HEK293T (cell line): ENCODE data around the gene CASKIN1.

Experiments used
- ARNT ChIP-seq: fragments of 450-650 bp; IDR thresholded peaks from 2 replicates; pipeline ENCODE4 v1.6.1; 2017; ENCODE audit warnings: mild to moderate bottlenecking
- HDGF ChIP-seq: fragments of 450-650 bp; IDR thresholded peaks from 2 replicates; pipeline ENCODE4 v1.6.1; 2017; ENCODE audit warnings: antibody characterized with exemption, borderline replicate concordance
- PKNOX1 ChIP-seq: fragments of 450-650 bp; IDR thresholded peaks from 2 replicates; pipeline ENCODE4 v1.6.1; 2016

- TF ChIP-seq PKNOX1: no peak
- TF ChIP-seq ARNT: no peak
- no peak for TF ChIP-seq HDGF
These were observed 863 bp downstream of the CASKIN1 start for GRCh38 chr16:2195322-2196161.
